ENCODE measurements around the gene TGIF1.
"Not testable (repeated sequence)": the region's sequence is repeated elsewhere in the genome, so short reads cannot be mapped to it uniquely, and the experiment has no call there.

The TGIF1 gene

DNA sequence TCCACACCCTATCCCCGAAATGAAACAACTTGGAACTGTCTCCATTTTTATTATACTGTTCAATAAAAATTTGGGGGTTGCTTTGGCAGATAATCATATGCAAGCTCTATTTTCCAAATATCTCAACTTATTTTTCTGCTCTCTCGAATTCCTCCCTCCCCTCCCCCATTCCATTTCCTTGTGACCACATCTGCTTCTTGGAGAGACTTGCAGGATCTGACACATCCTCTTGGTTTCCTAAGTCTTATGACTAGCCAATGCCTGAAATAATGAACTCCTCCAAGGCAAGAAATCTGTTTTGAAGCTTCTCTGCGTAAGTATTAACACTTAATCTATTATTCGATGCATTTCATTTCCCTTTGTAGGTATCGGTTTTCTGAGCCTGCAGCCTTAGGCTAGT lies 16.1 kb downstream of the TGIF1 start:
- no peak for DNase-seq (ENCODE audit: low read depth in 1 of 2, low spot score in 1 of 2)
- in situ Hi-C loops (cut with HindIII; ENCODE audit: low pct_unique_long_range_greater_than_20kb, low sequenced_read_pairs) = no loop called here
- TF ChIP-seq JUND (IDR thresholded peaks at IDR 0.05; ENCODE audit: low read depth) = no peak

DNA sequence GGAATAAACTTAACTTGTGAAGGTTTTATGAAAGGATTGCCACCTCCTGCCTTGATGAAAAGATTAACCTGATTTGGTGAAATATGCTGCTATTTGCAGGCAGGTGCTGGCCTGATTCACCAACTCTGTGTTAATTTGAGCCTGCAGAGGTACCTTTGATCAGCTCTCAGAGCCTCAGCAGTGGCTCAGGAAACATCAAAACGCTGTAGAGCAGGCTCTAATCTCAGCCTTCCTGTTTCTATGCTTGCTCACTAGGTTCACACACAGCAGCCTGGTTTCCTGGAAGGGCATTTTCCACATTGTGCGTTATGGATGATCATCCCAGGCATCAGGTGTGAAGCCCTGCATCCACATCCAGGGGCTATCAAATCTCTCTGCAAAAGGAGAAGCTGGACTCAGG lies 16.9 kb downstream of the TGIF1 start:
- TF ChIP-seq JUND (IDR thresholded peaks at IDR 0.05; ENCODE audit: low read depth) = no peak
- DNase-seq (ENCODE audit: low read depth in 1 of 2, low spot score in 1 of 2) = no peak
- in situ Hi-C loops (cut with HindIII; ENCODE audit: low pct_unique_long_range_greater_than_20kb, low sequenced_read_pairs) = no loop called here

GRCh38 chr18:3468066-3468705 lies 18.2 kb downstream of the TGIF1 start:
- in situ Hi-C loops (cut with HindIII; ENCODE audit: low pct_unique_long_range_greater_than_20kb, low sequenced_read_pairs) = no loop called here
- TF ChIP-seq JUND (IDR thresholded peaks at IDR 0.05; ENCODE audit: low read depth) = no peak
- DNase-seq (ENCODE audit: low read depth in 1 of 2, low spot score in 1 of 2) = no peak

DNA sequence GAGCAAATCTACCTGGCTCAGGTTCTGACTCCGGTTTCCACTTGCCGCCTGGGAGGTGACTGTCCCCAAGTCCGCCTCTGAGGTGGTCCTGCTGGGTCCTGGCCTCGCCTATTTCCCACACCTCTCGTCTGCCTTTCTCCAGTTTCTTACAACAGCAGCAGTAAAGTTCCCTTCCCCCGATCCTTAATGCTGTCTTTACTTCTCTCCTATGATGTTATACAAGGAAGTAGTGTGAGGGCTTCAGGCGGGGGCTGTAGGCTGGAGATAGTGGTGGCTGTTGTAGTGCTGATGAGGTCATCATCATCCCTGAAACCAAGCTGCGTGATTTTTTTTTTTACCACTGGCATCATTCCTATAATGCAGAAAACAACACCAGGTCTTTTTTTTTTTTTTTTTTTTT lies 18.9 kb downstream of the TGIF1 start:
- DNase-seq (ENCODE audit: low read depth in 1 of 2, low spot score in 1 of 2) = no peak
- no peak for TF ChIP-seq JUND (IDR thresholded peaks at IDR 0.05; ENCODE audit: low read depth)
- in situ Hi-C loops (cut with HindIII; ENCODE audit: low pct_unique_long_range_greater_than_20kb, low sequenced_read_pairs) = no loop called here

GRCh38 chr18:3471141-3471648 lies 21.2 kb downstream of the TGIF1 start:
- no peak for DNase-seq (ENCODE audit: low read depth in 1 of 2, low spot score in 1 of 2)
- in situ Hi-C loops (cut with HindIII; ENCODE audit: low pct_unique_long_range_greater_than_20kb, low sequenced_read_pairs) = no loop called here
- no peak for TF ChIP-seq JUND (IDR thresholded peaks at IDR 0.05; ENCODE audit: low read depth)

DNA sequence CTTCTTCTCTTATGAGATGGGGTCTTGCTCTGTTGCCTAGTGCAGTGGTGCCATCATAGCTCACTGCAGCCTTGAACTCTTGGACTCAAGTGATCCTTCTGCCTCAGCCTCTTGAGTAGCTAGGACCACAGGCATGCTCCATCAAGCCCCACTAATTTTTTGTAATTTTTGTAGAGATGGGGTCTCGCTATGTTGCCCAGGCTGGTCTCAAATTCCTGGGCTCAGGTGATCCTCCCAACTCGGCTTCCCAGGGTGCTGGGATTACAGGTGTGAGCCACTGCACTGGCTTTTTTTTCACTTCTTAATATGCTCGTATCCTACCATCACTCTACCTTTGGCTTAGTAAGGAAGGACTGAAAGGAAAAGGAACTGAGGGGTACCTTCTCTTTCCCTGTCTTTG lies 22.1 kb downstream of the TGIF1 start:
- DNase-seq (ENCODE audit: low read depth in 1 of 2, low spot score in 1 of 2); in situ Hi-C loops (cut with HindIII; ENCODE audit: low pct_unique_long_range_greater_than_20kb, low sequenced_read_pairs): not testable (repeated sequence)

DNA sequence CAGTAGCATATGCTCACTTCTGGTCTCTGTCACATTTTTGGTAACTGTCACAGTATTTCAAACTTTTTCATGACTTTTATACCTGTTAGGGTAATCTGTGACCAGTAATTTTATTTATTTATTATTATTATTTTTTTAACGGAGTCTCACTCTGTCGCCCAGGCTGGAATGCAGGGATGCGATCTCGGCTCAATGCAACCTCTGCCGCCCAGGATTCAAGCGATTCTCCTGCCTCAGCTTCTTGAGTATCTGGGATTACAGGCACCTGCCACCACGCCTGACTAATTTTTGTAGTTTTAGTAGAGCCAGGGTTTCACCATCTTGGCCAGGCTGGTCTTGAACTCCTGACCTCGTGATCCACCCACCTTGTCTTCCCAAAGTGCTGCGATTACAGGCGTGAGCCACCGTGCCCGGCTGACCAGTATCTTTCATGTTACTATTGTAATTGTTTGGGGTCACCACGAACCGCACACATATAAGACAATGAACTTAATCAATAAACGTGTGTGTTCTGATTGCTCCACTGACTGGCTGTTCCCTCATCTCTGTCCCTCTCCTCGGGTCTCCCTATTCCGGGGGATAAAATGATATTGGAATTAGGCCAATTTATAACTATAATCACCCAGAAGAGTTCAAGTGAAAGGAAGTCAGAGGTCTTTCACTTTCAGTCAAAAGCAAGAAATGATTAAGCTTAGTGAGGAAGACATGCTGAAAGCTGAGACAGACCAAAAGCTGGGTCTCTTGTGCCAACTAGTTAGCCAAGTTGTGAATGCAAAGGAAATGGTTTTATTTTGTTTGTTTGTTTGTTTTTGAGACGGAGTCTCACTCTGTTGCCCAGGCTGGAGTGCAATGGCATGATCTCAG lies 22.9 kb downstream of the TGIF1 start:
- DNase-seq (ENCODE audit: low read depth in 1 of 2, low spot score in 1 of 2) = no peak
- in situ Hi-C loops (cut with HindIII; ENCODE audit: low pct_unique_long_range_greater_than_20kb, low sequenced_read_pairs) = no loop called here
- no peak for TF ChIP-seq JUND (IDR thresholded peaks at IDR 0.05; ENCODE audit: low read depth)

DNA sequence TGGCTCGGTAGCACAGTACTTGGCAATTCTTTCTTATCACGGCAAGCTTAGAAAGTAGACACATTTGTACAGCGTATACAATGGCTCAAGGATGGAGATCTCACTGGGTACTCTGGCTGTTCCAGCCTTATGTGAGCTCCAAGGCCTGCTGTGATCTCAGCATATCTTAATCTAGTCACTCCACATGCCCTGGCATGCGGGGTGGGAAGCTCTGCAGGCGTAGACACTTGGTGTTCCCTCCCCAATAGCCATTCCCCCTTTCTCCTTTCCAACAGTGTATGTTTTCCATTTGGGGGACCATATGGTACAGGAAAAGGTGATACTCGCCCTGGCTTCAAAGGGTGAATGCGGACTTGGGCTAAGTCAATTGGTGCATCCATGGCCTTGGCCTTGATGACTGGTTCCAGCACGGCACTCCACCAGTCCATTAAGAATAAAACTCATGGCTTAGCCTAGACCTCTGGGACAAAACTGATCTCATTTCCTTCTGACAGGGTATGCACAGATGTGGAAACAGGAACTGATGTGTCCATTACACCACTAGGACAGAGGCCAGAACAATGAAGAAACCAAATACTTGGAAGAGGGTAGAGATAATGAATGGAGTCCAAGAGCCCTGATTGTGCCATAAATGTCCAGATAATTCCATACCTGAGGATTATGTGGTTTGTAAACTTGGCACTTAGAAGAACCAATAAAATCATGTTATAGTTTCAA lies 28.4 kb downstream of the TGIF1 start:
- no peak for TF ChIP-seq JUND (IDR thresholded peaks at IDR 0.05; ENCODE audit: low read depth)
- in situ Hi-C loops (cut with HindIII; ENCODE audit: low pct_unique_long_range_greater_than_20kb, low sequenced_read_pairs) = no loop called here
- DNase-seq (ENCODE audit: low read depth in 1 of 2, low spot score in 1 of 2) = no peak

DNA sequence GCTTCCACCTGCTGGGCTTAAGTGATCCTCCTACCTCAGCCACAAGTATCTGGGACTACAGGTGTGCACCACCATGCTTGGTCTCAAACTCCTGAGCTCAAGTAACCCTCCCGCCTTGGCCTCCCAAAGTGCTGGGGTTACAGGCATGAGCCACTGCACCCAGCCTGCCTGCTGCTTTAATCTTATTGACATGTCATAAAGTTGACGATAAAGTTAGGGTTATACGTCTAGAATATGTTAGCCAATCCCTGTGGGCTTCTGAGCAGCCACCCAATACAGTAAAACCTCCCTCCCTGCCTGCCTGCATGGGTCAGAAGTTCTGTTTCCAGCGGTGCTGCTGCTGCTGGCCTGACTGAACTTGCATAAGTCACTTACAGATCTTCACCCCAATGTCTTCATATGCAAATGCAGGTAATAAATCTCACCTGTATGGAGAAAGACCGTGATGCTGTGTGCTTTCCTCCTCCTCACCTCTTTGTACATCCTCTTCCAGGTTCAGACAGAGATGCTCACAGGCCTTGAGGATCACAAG lies 30.1 kb downstream of the TGIF1 start:
- DNase-seq (ENCODE audit: low read depth in 1 of 2, low spot score in 1 of 2) = no peak
- in situ Hi-C loops (cut with HindIII; ENCODE audit: low pct_unique_long_range_greater_than_20kb, low sequenced_read_pairs) = no loop called here
- no peak for TF ChIP-seq JUND (IDR thresholded peaks at IDR 0.05; ENCODE audit: low read depth)

DNA sequence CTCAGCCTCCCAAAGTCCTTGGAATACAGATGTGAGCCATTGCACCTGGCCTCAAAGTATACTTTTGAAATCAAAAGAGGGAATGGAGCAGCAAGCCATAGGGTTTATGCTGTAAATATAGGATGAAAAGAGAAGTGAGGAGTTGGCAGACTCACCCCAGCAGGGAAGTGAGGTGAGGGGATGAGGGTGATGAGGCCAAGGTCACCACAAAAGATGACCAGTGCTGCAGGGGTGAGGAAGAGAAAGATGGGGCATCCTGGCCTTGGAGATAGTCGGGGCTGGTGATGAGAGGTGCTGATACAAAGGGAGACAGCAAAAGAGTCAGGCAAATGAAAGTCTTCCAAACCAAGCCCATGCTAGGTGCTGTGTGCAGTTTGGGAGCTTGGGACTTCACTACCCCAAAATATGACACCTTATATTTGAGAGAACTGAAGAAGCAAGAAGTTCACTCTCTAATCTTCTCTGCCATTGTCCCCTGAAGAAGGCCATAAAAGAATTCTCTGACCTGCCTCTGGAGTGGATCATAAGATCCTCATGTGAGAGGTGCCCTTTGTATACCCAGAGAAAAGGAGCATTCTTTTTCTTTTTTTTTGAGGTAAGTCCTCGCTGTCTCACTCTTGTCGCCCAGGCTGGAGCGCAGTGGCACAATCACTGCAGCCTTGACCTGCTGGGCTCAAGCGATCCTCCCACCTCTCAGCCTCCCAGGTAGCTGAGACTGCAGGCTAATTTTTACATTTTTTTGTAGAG lies 31.0 kb downstream of the TGIF1 start:
- DNase-seq (ENCODE audit: low read depth in 1 of 2, low spot score in 1 of 2) = no peak
- in situ Hi-C loops (cut with HindIII; ENCODE audit: low pct_unique_long_range_greater_than_20kb, low sequenced_read_pairs) = no loop called here
- no peak for TF ChIP-seq JUND (IDR thresholded peaks at IDR 0.05; ENCODE audit: low read depth)

- DNase-seq (ENCODE audit: low read depth in 1 of 2, low spot score in 1 of 2) = peak in 1 of 2 experiments; percentile 42
- no peak for TF ChIP-seq JUND (IDR thresholded peaks at IDR 0.05; ENCODE audit: low read depth)
- in situ Hi-C loops (cut with HindIII; ENCODE audit: low pct_unique_long_range_greater_than_20kb, low sequenced_read_pairs) = no loop called here
Measured at GRCh38 chr18:3481696-3482210, 31.8 kb downstream of the TGIF1 start.

DNA sequence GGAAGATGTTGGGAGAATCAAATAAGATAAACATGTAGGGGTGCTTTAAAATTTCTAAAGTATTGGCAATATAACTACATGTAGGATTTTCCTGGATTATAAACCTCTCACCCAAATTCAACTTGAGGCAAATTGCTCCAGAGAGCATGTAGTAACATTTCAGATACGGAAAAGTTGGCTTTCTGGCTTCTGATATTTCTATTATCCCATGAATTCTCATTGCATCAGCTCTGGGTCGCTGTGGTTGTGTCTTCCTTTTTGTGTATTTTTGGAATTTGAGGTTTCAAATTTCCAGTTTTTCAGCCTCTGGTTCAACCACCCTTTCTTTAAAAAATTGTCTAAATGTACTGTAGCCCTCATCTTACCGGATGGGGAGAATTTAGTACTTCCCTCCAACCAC lies 32.3 kb downstream of the TGIF1 start:
- in situ Hi-C loops (cut with HindIII; ENCODE audit: low pct_unique_long_range_greater_than_20kb, low sequenced_read_pairs) = no loop called here
- TF ChIP-seq JUND (IDR thresholded peaks at IDR 0.05; ENCODE audit: low read depth) = no peak

More for the DNA sequence above, 32.3 kb downstream of the TGIF1 start:
- no peak for DNase-seq (ENCODE audit: low read depth in 1 of 2, low spot score in 1 of 2)

Measured in T47D (cell line).